HG03045 (cell line): ENCODE data around the gene ERP44.
"Not testable (repeated sequence)": the region's sequence is repeated elsewhere in the genome, so short reads cannot be mapped to it uniquely, and the experiment has no call there.

ENCODE experiments used
- ATAC-seq: cut with Tn5 transposase; IDR thresholded peaks from one replicate; pipeline ENCODE4 v1.9.1; 2021; ENCODE audit warnings: mild to moderate bottlenecking, moderate library complexity; ENCODE audit not compliant: unreplicated experiment

ERP44 gene

GRCh38 chr9:100098887-100099721, at the start of gene ERP44, which contains the start of gene INVS:
ERP44 (minus strand) TSS chr9:100099000; CDS start chr9:100098840, 160 bp downstream.
INVS (plus strand) TSS chr9:100099243; CDS start chr9:100104522, 5,279 bp downstream.
- peak; percentile 99 for ATAC-seq

GRCh38 chr9:100145976-100146375, 47.2 kb upstream of the ERP44 start:
- not testable (repeated sequence) for ATAC-seq

- not testable (repeated sequence) for ATAC-seq
Measured at GRCh38 chr9:100145167-100145934, 46.6 kb upstream of the ERP44 start.

DNA sequence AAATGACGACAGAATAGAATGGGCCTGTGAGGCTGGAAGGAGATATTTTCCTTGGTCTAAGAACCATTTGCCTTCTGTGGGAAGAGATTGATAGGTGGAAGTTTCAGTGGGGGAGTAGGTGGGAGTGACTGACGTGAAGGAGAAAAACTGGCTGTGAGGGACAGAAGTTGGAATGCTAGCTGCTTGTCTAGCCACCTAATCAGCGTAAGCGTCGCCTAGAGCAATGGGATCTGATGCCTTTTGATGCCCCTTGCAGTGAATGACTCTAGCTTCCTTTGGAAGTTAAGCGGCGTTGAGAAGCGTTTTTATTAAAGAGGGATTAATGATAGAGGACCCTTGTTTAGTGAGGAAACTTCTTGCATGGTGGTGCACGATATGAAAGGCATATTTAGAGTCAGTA, 43.1 kb upstream of the ERP44 start:
- ATAC-seq = not testable (repeated sequence)

GRCh38 chr9:100140303-100140702, 41.5 kb upstream of the ERP44 start:
- not testable (repeated sequence) for ATAC-seq

- not testable (repeated sequence) for ATAC-seq
Measured at GRCh38 chr9:100136799-100137198, 38.0 kb upstream of the ERP44 start.

- ATAC-seq = no peak
Measured at GRCh38 chr9:100134731-100135130, 35.9 kb upstream of the ERP44 start.

DNA sequence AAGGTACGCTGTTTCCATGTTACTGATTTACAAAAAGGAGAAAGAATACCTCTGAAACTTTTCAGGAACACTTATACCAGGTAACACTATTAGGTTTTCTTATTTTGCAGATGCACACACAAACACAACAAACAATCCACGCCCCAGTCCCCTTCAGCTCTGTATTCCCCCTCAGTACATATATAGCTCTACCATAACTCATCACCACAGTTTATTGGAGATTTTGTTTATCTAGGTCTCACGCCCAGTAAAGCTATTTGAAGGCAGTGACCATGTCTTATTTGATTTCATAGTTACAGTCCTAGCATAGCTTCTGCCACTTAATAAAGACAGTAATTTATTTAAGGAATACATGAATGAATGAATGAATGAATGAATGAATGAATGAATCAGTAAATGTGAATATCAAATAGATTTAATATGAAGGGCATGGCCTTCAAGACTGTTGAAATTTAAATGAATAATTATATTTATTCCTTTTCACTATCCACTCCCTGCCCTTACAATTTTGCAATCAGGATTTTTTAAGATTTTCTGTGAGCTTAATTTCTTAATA, 33.2 kb upstream of the ERP44 start:
- ATAC-seq = no peak

DNA sequence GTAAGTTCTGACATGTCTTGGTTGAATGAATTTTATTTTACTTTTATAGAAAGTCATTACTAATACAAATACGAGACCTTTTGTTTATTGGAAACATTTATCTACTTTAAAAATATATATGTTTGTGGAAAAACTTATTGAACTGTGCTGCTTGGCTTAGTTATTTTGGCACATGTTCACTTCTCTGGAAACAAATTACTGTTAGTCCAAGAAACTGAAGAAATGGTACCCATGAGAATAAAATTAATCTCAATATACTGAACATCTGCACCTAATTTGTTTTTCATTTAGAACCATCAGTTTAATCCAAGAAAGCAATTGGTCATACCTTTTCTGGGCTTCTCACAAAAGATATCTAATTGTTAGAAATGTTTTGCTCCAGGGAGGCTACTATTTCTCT, 32.4 kb upstream of the ERP44 start:
- ATAC-seq = no peak

DNA sequence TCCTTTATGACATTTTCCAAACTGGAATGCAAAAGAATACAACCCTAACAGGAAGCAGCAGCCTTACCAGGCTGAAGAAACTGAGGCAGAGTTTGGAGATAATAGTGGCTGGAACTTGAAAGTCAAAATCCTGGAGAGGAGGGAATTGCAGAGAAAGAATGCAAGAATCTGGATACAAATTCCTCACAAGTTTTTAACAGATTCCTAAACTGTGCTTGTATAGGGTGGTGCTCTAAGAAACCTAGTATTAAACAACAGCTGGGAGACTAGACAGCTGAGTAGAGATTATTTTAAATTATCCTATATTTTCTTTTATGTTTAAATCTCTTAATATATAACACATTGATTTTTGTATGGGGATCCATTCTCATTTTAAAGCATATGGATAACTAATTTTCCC, 31.0 kb upstream of the ERP44 start:
- ATAC-seq = no peak

DNA sequence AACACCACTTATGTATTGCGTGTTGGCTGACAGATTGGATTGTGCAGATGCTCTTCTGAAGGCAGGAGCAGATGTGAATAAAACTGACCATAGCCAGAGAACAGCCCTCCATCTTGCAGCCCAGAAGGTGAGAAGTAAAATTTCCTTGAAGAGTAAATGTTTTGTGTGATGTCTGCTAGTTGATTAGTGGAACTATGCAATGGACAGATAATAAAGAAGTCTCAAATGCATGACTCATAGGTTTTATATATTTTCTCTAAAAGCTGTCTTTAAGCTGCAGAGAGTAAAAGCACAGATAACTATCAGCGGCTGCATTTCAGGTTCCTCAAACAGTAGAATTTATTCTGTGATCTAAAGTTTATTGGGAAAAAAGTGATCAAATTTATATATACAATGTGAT, 27.6 kb upstream of the ERP44 start:
- no peak for ATAC-seq

DNA sequence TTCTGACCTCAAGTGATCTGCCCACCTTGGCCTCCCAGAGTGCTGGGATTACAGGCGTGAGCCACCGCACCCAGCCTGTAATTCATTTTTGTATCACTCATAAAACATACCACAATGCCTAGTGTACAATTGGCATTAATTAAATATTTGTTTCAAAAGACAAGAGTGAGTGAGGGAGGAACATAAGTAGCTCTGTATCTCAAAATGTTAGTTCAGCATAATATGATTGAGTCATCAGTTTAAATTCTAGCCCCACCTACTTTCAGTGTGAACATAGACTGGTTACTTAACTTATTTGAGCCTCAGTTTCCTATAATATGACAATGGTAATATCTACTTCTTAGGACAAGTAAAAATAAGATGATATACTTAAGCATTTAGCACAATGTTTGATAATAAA, 27.1 kb upstream of the ERP44 start:
- no peak for ATAC-seq

GRCh38 chr9:100125236-100125635, 26.4 kb upstream of the ERP44 start:
- ATAC-seq = no peak

DNA sequence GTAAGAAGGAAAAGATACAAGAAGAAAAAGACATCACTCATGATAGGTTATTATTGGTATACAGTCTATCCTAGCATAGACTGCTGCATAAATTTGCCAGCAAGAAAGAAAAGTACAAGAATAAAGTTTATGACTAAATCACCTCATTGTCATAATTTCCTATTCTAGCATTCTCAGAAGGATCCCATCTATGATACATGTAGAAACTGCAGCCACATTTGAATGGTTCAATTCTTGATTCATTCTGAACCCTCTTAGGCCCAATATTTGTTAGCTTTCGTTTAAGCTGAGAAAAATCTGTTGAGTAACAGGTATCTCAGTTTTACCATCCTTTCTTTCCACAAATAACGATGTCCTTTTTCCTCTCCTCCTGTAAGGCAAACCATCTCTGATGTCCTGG, 21.5 kb upstream of the ERP44 start:
- no peak for ATAC-seq

GRCh38 chr9:100117316-100117715, 18.5 kb upstream of the ERP44 start:
- ATAC-seq = no peak

DNA sequence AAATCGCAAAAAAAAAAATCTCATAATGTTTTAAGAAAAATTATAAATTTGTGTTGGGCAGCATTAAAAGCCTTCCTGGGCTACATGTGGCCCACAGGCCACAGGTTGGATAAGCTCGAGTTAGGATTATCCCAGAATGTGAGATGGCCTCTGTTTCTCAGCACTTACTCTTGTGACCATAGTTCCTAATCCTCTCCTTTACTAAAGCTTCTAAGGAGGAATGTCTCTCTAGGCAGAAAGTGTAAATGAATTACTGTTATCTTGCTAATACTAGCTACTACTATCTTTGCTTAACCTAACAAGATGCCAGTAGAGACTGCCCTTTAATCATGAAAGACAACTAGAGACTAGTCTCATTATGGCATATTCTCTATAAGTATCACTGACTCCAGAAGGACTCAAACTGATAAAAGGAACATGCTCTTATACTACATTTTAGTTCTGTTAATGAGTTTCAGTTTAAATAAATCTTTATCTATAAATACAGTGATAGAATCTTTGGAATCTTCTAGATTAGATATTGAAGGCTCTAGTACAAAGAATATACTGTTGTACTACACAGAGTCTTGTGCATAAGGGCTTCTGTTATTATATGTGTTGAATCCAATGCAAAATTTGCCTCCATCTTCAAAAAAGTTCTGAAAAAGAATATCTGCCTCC, 14.0 kb upstream of the ERP44 start:
- no peak for ATAC-seq

- ATAC-seq = no peak
Measured at GRCh38 chr9:100111235-100111634, 12.4 kb upstream of the ERP44 start.

DNA sequence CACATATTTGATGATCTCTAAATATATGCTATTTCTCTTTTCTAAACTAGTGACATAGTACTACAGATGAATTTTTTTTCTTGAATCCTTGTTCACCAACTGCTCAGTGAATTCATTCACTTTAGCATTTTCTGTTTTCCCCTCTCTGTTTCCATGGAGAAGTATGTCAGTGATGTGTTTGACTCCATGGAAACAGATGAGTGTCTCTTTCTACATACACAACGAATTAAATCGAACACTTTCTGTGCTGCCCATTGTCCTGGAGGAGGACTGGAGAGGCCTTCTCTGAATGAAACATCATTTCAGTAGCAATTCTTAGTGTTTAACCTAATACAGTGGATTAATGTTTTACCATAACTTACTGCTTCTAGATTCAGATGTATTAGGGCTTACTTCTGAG, 9.8 kb upstream of the ERP44 start:
- no peak for ATAC-seq

DNA sequence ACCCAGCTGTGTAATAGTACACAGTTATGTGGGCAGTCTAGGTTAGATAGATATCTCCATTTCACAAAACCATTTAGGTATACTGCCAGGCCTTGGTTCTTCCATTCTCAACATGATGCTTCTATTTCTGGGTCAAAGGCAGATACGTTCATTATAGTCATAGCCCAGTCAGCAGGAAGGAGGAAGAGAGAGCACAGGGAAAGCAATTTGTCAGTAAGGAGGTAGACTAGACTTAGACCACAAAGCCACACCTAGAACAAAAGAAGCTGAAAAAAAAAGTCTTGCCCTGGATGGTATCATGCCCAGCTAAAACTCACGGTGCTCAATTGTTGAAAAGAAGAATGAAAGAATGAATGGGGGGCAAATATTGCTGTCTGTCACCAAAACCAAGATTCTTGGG, 7.8 kb upstream of the ERP44 start:
- no peak for ATAC-seq

- no peak for ATAC-seq
Measured at GRCh38 chr9:100105861-100106260, 7.1 kb upstream of the ERP44 start.

GRCh38 chr9:100104314-100104713, 5.5 kb upstream of the ERP44 start:
- no peak for ATAC-seq
